Activated naive CD8-positive, alpha-beta T cell treated with anti-CD3 and anti-CD28 coated beads, Interleukin-2, amount 10 ng/mL, durations not matched to agents 7 days and 5 days (primary cell): ENCODE results near the gene CLP1. TPM values are rescaled to one million over a fixed set of nuclear protein-coding genes. Genes with fewer than 3 reads are reported as not detected.

Experiments used
- ATAC-seq: fragments of 150-1000 bp; cut with Tn5 transposase; one replicate; pipeline ENCODE4 v1.10.0; 2021; ENCODE audit warnings: low read depth, moderate library complexity
- POLR2A ChIA-PET: fragments of 350-600 bp; sonication (Branson Sonifier 250); formaldehyde crosslinking; loops from one replicate; lab custom pipeline; 2021; ENCODE audit warnings: antibody characterized with exemption; lab: Charles Lee
- DNase-seq: peaks from one replicate; pipeline ENCODE4 v3.0.0; 2021
- H3K27ac Mint-ChIP-seq: one replicate; pipeline ENCODE4 v1.8.0; 2022; ENCODE audit warnings: mild to moderate bottlenecking, mixed read lengths
- H3K27me3 Mint-ChIP-seq: one replicate; pipeline ENCODE4 v1.8.0; 2022; ENCODE audit warnings: mild to moderate bottlenecking, moderate library complexity, mixed read lengths
- H3K36me3 Mint-ChIP-seq: one replicate; pipeline ENCODE4 v1.8.0; 2021; ENCODE audit warnings: mild to moderate bottlenecking, mixed read lengths
- H3K4me1 Mint-ChIP-seq: one replicate; pipeline ENCODE4 v1.8.0; 2021; ENCODE audit warnings: mixed read lengths
- H3K4me3 Mint-ChIP-seq: one replicate; pipeline ENCODE4 v1.8.0; 2022; ENCODE audit warnings: mild to moderate bottlenecking, moderate library complexity, mixed read lengths
- H3K9me3 Mint-ChIP-seq: one replicate; pipeline ENCODE4 v1.8.0; 2021; ENCODE audit warnings: mixed read lengths
- total RNA-seq, 2 experiments: library from RNA; stranded (reverse); gene quantifications; one replicate each; pipeline ENCODE4 v1.2.3, GENCODE V29; 2021

CLP1 gene
- total RNA-seq: 10 to 100 TPM; 17.3 to 18.2 TPM

DNA sequence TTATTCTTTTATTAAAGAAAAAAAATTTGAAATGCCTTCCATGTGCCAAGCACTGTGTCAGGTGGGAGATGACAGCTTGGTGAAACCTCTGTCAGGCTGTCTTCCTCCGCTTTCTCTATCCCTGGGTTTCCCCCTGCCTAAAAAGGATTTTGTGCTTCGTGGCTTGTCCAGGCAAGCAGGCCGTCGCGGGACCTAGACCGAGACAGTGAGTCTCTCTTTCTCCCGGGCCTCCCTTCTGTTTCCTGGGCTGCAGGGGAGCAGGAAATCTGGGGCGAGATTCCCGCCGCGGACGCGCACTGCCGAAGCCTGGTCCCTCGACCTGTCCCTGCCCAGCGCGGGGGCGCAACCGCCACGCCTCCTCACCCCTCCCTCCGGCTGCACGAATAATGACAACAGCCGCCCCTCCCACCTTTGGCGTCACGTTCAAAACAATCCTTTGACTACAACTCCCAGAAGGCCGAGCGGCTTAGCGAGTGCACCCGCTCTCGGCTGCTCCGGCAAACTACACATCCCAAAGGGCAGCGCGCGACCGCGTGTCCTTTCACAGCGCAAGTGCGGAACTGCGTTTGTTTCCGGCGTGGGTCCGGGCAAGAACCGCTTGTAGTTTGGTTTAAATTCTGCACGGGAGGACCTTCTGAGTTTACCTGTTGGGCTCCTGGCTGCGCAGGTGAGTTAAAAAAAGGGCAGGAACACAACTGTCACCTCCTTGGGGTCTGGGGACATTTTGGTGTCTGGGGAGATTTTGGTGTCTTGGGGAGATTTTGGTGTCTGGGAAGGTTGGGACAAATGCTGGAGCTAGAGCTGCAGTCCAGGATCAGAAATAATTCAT lies at the start of gene CLP1:
Gene CLP1 (plus strand): TSS at position 569 of the 829 bp plus-strand sequence. CDS start 1,715 bp downstream, outside the sequence.
- Mint-ChIP-seq H3K4me1 (peaks cover 29% of the 10 kb centered on the region), H3K9me3 (no peaks in the 10 kb centered on the region), H3K27ac (peak within 1 kb of the TSS; percentile 92), H3K27me3 (no peaks in the 10 kb centered on the region), H3K4me3 (peak within 1 kb of the TSS; percentile 98), H3K36me3 (peaks cover 11% of the 10 kb centered on the region)
- ATAC-seq (peak; percentile 96), DNase-seq (peak; percentile 95)
- POLR2A ChIA-PET: interaction anchor here (0.9 to 2.7 kb wide), 3 partner anchors 9 to 89 kb away, joined by 3 to 12 read pairs (median 5); partner anchors contain the start of gene UBE2L6

DNA sequence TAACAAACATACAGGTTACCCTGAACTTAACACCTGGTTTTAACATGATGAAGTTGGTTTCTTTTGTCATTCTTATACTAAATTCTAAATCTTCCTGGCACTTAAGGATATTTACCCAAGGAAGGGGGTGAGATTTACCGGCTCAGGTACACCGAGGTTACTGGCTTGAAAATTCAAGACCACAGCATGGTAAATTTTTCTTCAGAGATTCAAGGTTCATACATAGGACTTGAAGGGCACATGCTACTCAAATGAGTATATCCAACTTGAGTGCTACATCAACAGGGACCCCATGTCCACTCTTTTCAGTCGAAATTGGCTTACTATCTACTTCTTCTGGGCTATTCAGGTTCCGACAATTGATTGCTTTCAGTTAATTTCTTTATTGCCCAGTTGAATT lies 47.4 kb upstream of the CLP1 start:
- no peak for DNase-seq
- POLR2A ChIA-PET: no interaction called here
- Mint-ChIP-seq H3K4me1 (no peaks in the 10 kb centered on the region), H3K4me3 (no peak overlapping the region), H3K27ac (no peak overlapping the region), H3K36me3 (no peaks in the 10 kb centered on the region), H3K9me3 (no peaks in the 10 kb centered on the region), H3K27me3 (peaks cover 27% of the 10 kb centered on the region)
- no peak for ATAC-seq

DNA sequence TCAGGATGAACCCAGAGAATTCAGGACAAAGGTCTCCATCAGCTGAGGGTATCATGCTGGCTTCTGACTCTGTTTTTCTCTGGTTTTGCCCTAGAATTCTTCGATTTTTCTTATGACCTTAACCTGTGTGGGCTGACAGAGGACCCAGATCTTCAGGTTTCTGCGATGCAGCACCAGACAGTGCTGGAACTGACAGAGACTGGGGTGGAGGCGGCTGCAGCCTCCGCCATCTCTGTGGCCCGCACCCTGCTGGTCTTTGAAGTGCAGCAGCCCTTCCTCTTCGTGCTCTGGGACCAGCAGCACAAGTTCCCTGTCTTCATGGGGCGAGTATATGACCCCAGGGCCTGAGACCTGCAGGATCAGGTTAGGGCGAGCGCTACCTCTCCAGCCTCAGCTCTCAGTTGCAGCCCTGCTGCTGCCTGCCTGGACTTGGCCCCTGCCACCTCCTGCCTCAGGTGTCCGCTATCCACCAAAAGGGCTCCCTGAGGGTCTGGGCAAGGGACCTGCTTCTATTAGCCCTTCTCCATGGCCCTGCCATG lies 43.3 kb upstream of the CLP1 start:
- DNase-seq (no peak), ATAC-seq (no peak)
- Mint-ChIP-seq H3K4me1 (no peaks in the 10 kb centered on the region), H3K9me3 (peaks cover 2% of the 10 kb centered on the region), H3K4me3 (no peak overlapping the region), H3K36me3 (no peaks in the 10 kb centered on the region), H3K27me3 (peaks cover 18% of the 10 kb centered on the region), H3K27ac (no peak overlapping the region)
- POLR2A ChIA-PET: interaction anchor here (0.6 kb wide), 1 partner anchor 39 kb away, joined by 5 read pairs; no protein-coding TSS in a partner anchor

DNA sequence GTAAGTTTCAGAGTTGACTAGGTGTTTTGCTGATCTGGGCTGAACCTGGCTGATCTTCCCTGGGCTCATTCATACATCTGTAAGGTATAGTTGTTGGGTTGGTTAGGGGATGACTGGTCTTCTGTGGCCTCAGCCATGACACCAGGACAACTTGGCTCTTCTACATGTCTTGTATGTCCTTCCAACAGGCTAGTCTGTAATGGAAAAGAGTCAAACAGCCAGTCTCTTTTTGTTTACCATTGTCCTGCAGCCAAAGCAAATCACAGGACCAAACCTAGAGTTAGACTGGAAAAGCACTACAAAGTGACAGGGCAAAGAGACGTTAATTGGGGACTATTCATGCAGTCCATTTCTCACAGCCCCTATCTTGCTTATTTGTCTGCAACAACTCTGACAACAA lies 42.3 kb upstream of the CLP1 start:
- peaks cover 11% of the 10 kb centered on the region for H3K27me3 Mint-ChIP-seq
- no peaks in the 10 kb centered on the region for H3K4me1 Mint-ChIP-seq
- no peak overlapping the region for H3K4me3 Mint-ChIP-seq
- H3K27ac Mint-ChIP-seq: no peak overlapping the region
- POLR2A ChIA-PET: no interaction called here
- no peaks in the 10 kb centered on the region for H3K36me3 Mint-ChIP-seq
- DNase-seq (no peak), ATAC-seq (no peak)
- H3K9me3 Mint-ChIP-seq: peaks cover 5% of the 10 kb centered on the region

DNA sequence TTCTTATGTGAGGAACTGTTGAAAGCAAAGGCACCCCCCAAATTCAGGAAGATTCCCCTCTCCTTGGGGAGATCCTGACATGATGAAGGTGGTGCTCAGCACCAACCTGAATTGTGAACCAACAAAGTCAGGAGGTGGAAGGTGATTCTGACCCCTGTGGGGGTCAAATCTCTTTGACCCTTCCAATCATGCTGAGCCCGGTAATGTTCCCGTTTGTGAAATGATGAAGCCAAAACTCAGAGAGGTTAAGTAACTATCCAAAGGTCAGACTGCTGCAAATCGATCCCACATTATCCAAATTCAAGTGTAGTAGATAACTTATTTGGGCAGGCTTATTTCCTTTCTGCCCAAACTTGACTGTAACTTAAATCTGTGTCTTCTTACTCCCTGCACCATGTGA lies 41.0 kb upstream of the CLP1 start:
- ATAC-seq: no peak
- no peak overlapping the region for H3K27ac Mint-ChIP-seq
- peaks cover 8% of the 10 kb centered on the region for H3K27me3 Mint-ChIP-seq
- no peaks in the 10 kb centered on the region for H3K4me1 Mint-ChIP-seq
- POLR2A ChIA-PET: no interaction called here
- DNase-seq: no peak
- no peaks in the 10 kb centered on the region for H3K36me3 Mint-ChIP-seq
- H3K4me3 Mint-ChIP-seq: no peak overlapping the region
- H3K9me3 Mint-ChIP-seq: peaks cover 5% of the 10 kb centered on the region

DNA sequence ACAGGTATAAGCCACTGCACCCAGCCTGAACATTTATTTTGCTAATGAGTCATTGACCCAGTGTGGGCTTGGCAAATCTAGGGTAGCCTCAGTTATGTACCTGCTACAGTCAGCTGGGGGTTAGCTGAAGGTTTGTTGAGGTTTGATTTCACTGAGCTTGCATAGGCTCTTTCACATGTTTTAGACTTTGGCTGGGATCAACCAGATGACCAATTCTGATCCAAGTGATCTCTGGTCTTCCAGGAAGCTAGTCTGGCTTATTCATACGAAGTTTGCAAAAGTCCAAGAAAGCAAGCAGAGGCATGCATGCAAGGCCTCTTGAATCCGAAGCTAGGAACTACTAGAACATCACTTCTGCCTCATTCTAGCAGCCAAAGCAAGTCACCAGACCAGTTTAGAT lies 39.1 kb upstream of the CLP1 start:
- POLR2A ChIA-PET: no interaction called here
- H3K4me3 Mint-ChIP-seq: no peak overlapping the region
- peaks cover 8% of the 10 kb centered on the region for H3K27me3 Mint-ChIP-seq
- ATAC-seq: no peak
- no peak overlapping the region for H3K27ac Mint-ChIP-seq
- peaks cover 8% of the 10 kb centered on the region for H3K9me3 Mint-ChIP-seq
- DNase-seq: no peak
- H3K4me1 Mint-ChIP-seq: no peaks in the 10 kb centered on the region
- H3K36me3 Mint-ChIP-seq: no peaks in the 10 kb centered on the region

DNA sequence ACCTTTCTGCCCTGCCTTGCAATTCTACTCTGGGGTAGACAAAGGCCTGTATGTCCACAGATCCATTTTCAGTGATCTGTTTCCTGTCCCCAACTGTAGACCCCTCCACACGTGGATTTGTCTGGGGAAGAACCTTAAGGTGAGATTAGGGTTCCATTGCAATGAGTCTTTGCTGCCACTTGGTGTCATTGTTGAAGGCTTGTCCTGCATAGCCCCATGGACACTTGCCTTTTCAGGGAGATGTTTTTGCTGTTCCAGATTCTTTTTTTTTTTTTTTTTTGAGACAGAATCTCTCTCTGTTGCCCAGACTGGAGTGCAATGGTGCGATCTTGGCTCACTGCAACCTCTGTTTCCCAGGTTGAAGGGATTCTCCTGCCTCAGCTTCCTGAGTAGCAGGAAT lies 38.2 kb upstream of the CLP1 start:
- H3K36me3 Mint-ChIP-seq: no peaks in the 10 kb centered on the region
- peaks cover 8% of the 10 kb centered on the region for H3K9me3 Mint-ChIP-seq
- no peak for ATAC-seq
- no peaks in the 10 kb centered on the region for H3K4me1 Mint-ChIP-seq
- H3K27me3 Mint-ChIP-seq: peaks cover 8% of the 10 kb centered on the region
- H3K27ac Mint-ChIP-seq: no peak overlapping the region
- POLR2A ChIA-PET: no interaction called here
- DNase-seq: no peak
- no peak overlapping the region for H3K4me3 Mint-ChIP-seq

DNA sequence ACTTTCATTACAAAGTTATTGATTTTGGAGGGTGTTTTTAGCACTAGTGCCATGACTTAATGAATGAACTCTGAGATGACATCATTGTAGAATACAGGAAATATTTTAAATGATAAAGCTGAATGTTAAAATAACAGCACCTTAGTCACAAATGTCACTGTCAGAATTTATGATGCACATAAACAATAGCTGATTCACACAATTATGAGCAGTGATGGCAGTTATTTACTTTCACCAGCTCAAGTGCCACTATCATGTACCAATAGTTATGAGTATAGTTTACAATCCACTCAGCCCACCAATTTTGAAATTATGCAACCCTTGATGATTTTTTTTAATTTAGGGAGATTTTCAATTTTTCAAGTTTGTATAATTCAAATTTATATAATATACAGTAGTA lies 37.1 kb upstream of the CLP1 start:
- Mint-ChIP-seq H3K4me3 (no peak overlapping the region), H3K27ac (no peak overlapping the region), H3K27me3 (peaks cover 8% of the 10 kb centered on the region), H3K4me1 (no peaks in the 10 kb centered on the region), H3K36me3 (no peaks in the 10 kb centered on the region), H3K9me3 (peaks cover 8% of the 10 kb centered on the region)
- ATAC-seq (no peak), DNase-seq (no peak)
- POLR2A ChIA-PET: no interaction called here

DNA sequence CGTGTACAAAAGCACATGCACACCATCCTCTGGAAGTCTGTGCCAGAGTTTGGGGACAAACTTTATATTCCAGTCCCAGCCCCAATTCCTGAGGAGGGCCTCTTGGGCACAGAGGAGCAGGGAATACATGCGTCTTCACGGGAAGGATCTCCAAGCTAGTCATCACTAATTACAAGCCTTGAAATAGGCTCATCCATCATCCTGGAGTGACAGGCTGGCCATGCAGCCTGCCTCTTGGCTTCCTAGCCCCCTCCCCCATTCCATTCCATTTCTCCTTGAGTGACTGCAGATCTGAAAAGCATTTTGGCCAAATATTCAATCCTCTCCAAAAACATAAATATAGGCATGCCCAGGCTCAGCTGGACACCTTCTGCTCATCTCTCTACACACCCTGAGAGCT lies 35.3 kb upstream of the CLP1 start:
- H3K27ac Mint-ChIP-seq: no peak overlapping the region
- H3K4me3 Mint-ChIP-seq: no peak overlapping the region
- peaks cover 8% of the 10 kb centered on the region for H3K9me3 Mint-ChIP-seq
- POLR2A ChIA-PET: no interaction called here
- no peaks in the 10 kb centered on the region for H3K4me1 Mint-ChIP-seq
- H3K27me3 Mint-ChIP-seq: peaks cover 4% of the 10 kb centered on the region
- DNase-seq: no peak
- no peak for ATAC-seq
- no peaks in the 10 kb centered on the region for H3K36me3 Mint-ChIP-seq

DNA sequence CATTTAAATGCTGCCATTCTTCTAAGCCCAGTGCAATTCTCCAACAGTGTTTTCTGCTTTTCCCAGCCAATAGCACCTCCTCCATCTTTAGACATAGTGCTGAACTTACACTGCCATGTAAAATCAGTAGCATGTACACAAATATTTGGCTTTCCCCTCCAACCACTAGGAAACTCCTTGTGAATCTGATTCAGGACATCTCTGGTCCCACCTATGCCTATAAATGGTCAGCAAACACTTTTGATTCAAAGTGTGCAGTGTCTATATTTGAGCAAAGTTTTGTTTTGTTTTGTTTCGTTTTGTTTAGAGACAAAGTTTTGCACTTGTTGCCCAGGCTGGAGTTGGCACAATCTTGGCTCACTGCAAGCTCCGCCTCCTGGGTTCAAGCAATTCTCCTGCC lies 32.7 kb upstream of the CLP1 start:
- no peak for DNase-seq
- Mint-ChIP-seq H3K27ac (no peak overlapping the region), H3K27me3 (peaks cover 7% of the 10 kb centered on the region), H3K36me3 (no peaks in the 10 kb centered on the region), H3K4me3 (no peak overlapping the region), H3K4me1 (peaks cover 2% of the 10 kb centered on the region), H3K9me3 (peaks cover 5% of the 10 kb centered on the region)
- ATAC-seq: no peak
- POLR2A ChIA-PET: no interaction called here

DNA sequence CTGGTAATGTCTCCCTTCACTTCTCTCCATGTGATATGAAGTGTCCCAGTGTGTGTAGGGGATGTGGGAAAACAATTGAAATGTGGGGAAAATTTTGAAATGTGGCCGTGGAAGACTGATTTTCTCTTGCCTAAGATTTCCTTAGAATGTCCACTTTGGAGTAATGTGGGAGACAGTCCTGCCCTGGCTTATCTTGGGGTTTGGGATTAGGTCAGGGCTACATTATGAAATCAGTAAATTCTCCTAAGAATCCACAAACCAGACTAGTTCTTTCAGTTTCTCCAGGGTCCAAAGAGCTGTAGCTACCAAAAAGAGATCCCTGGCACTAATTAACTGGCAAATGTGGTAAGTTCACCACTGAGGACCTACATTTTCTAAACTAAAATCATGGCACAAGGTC lies 30.7 kb upstream of the CLP1 start:
- no peak for ATAC-seq
- Mint-ChIP-seq H3K4me1 (peaks cover 2% of the 10 kb centered on the region), H3K4me3 (no peak overlapping the region), H3K9me3 (peaks cover 3% of the 10 kb centered on the region), H3K27ac (no peak overlapping the region), H3K36me3 (no peaks in the 10 kb centered on the region), H3K27me3 (peaks cover 14% of the 10 kb centered on the region)
- no peak for DNase-seq
- POLR2A ChIA-PET: no interaction called here

DNA sequence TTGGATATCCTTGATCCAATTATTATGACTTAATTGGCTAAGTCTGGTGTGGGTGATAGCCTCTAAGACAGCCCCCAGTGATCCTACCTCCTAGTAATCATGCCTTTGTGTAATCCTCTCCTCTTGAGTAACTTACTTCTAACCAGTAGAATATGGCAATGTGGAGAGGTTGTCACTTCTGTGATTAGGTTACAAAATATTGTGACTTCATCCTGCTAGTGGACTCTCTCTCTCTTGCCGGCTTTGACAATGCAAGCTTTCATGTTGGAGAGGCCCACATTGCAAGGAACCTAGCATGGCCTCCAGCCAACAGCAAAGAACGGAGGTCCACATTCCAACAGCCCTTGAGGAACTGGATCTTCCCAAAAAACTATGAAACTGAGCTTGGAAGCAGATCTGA lies 27.4 kb upstream of the CLP1 start:
- Mint-ChIP-seq H3K4me1 (peaks cover 2% of the 10 kb centered on the region), H3K27me3 (peaks cover 29% of the 10 kb centered on the region), H3K4me3 (no peak overlapping the region), H3K9me3 (no peaks in the 10 kb centered on the region), H3K27ac (no peak overlapping the region), H3K36me3 (no peaks in the 10 kb centered on the region)
- ATAC-seq (no peak), DNase-seq (no peak)
- POLR2A ChIA-PET: no interaction called here

DNA sequence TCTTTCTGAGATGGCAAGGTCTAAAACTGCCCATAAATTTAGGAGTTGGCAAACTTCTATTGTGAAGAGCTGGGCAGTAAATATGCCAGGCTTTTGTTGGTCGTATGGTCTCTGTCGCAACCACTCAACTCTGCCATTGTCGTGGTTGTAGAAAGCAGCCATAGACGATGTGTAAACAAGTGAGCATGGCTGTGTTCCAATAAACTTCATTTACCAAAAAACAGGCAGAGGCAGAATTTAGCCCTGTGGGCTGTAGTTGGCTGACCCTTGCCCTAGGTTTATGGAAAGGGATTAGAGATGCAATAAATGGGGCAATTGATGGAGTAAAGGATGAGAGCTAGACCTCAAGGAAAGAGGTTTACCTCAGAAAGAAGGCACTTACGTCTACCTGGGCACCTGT lies 25.4 kb upstream of the CLP1 start:
- Mint-ChIP-seq H3K4me1 (peaks cover 3% of the 10 kb centered on the region), H3K9me3 (no peaks in the 10 kb centered on the region), H3K27me3 (peaks cover 36% of the 10 kb centered on the region), H3K36me3 (no peaks in the 10 kb centered on the region), H3K4me3 (no peak overlapping the region), H3K27ac (no peak overlapping the region)
- no peak for ATAC-seq
- POLR2A ChIA-PET: no interaction called here
- DNase-seq: no peak

DNA sequence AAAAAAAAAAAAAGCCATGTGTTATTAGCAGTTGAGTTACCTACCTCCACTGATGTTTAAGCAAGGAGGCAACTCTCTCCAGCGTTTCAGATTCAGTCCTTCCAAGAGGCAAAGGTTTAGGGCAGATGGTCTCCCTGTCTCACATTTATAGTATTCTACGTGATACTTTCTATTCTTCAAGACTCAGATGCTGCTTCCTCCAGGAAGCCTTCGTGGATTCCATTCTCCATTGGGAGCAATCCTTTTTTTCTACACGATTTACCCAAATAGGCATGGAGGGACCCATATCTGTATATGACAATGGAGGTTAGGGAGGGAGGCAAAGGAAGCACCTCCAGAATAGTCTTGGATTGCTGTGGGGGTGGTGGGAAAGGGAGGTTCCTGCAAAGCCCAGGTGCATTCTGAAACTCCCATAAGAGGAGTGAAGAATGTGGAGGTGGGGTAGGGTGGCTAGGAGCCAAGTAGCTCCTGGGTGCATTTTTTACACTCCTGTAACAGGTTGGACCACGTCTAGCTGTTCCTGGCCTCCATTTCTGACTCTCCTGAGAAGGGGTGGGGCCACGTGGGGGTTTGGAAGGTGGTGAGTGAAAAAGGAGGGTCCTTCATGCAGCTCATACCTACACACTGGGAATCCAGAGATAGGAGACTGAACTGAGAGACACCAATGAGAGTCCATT lies 24.0 kb upstream of the CLP1 start:
- no peak overlapping the region for H3K4me3 Mint-ChIP-seq
- DNase-seq: no peak
- H3K27me3 Mint-ChIP-seq: peaks cover 42% of the 10 kb centered on the region
- no peak for ATAC-seq
- H3K4me1 Mint-ChIP-seq: peaks cover 9% of the 10 kb centered on the region
- no peak overlapping the region for H3K27ac Mint-ChIP-seq
- no peaks in the 10 kb centered on the region for H3K9me3 Mint-ChIP-seq
- no peaks in the 10 kb centered on the region for H3K36me3 Mint-ChIP-seq
- POLR2A ChIA-PET: no interaction called here
